Measurements from ENCODE around the gene INS.

The INS gene

GRCh38 chr11:2190657-2191471 is 29.9 kb upstream of the INS start:
- H3K4me3 ChIP-seq (ENCODE audit: low read depth in 1 of 2, low read length in 2 of 2): no peak overlapping the region
- no peak for DNase-seq
- H3K36me3 ChIP-seq (ENCODE audit: insufficient read depth, low read length): no peaks in the 10 kb centered on the region
- no peak overlapping the region for H3K4me2 ChIP-seq (ENCODE audit: insufficient read depth, low read length)
- no peak overlapping the region for H3K9ac ChIP-seq (ENCODE audit: low read depth, low read length)
- H3K4me1 ChIP-seq (ENCODE audit: insufficient read depth, low read length): no peaks in the 10 kb centered on the region
- no peaks in the 10 kb centered on the region for H3K79me2 ChIP-seq (ENCODE audit: insufficient read depth, low read length)
- H4K20me1 ChIP-seq (ENCODE audit: insufficient read depth, low read length): no peaks in the 10 kb centered on the region; the same call in 1 of the 2 replicates
- H2AFZ ChIP-seq (ENCODE audit: low read depth, low read length): no peak overlapping the region
- H3K9me3 ChIP-seq (ENCODE audit: insufficient read depth, low read length, severe bottlenecking): no peaks in the 10 kb centered on the region
- H3K27me3 ChIP-seq (ENCODE audit: insufficient read depth, low read length, poor library complexity): no peaks in the 10 kb centered on the region
- no peak for TF ChIP-seq EZH2 (IDR thresholded peaks at IDR 0.05; ENCODE audit: borderline replicate concordance, low read depth, low read length, severe bottlenecking)
- TF ChIP-seq CTCF (IDR thresholded peaks at IDR 0.05; ENCODE audit: borderline replicate concordance, extremely low read depth, low read length, poor library complexity, severe bottlenecking): no peak
- ATAC-seq (ENCODE audit: insufficient read depth, low read depth): no peak
- no peak overlapping the region for H3K27ac ChIP-seq (ENCODE audit: low read length)

GRCh38 chr11:2189938-2190656 is 29.1 kb upstream of the INS start:
- H3K27ac ChIP-seq (ENCODE audit: low read length): no peak overlapping the region
- ATAC-seq (ENCODE audit: insufficient read depth, low read depth) (no peak), DNase-seq (no peak)
- H3K4me1 ChIP-seq (ENCODE audit: insufficient read depth, low read length): no peaks in the 10 kb centered on the region
- H3K36me3 ChIP-seq (ENCODE audit: insufficient read depth, low read length): no peaks in the 10 kb centered on the region
- no peaks in the 10 kb centered on the region for H3K27me3 ChIP-seq (ENCODE audit: insufficient read depth, low read length, poor library complexity)
- H4K20me1 ChIP-seq (ENCODE audit: insufficient read depth, low read length): no peaks in the 10 kb centered on the region; the same call in 1 of the 2 replicates
- H2AFZ ChIP-seq (ENCODE audit: low read depth, low read length): no peak overlapping the region
- TF ChIP-seq EZH2 (IDR thresholded peaks at IDR 0.05; ENCODE audit: borderline replicate concordance, low read depth, low read length, severe bottlenecking) (no peak), CTCF (IDR thresholded peaks at IDR 0.05; ENCODE audit: borderline replicate concordance, extremely low read depth, low read length, poor library complexity, severe bottlenecking) (no peak)
- H3K4me2 ChIP-seq (ENCODE audit: insufficient read depth, low read length): no peak overlapping the region
- H3K79me2 ChIP-seq (ENCODE audit: insufficient read depth, low read length): no peaks in the 10 kb centered on the region
- H3K9ac ChIP-seq (ENCODE audit: low read depth, low read length): no peak overlapping the region
- H3K9me3 ChIP-seq (ENCODE audit: insufficient read depth, low read length, severe bottlenecking): no peaks in the 10 kb centered on the region
- no peak overlapping the region for H3K4me3 ChIP-seq (ENCODE audit: low read depth in 1 of 2, low read length in 2 of 2)

- Histone ChIP-seq H4K20me1 (ENCODE audit: insufficient read depth, low read length) (no peaks in the 10 kb centered on the region; the same call in 1 of the 2 replicates), H2AFZ (ENCODE audit: low read depth, low read length) (no peak overlapping the region), H3K36me3 (ENCODE audit: insufficient read depth, low read length) (no peaks in the 10 kb centered on the region), H3K79me2 (ENCODE audit: insufficient read depth, low read length) (no peaks in the 10 kb centered on the region), H3K9me3 (ENCODE audit: insufficient read depth, low read length, severe bottlenecking) (no peaks in the 10 kb centered on the region), H3K4me1 (ENCODE audit: insufficient read depth, low read length) (no peaks in the 10 kb centered on the region), H3K9ac (ENCODE audit: low read depth, low read length) (no peak overlapping the region), H3K4me2 (ENCODE audit: insufficient read depth, low read length) (no peak overlapping the region), H3K27ac (ENCODE audit: low read length) (no peak overlapping the region), H3K27me3 (ENCODE audit: insufficient read depth, low read length, poor library complexity) (no peaks in the 10 kb centered on the region), H3K4me3 (ENCODE audit: low read depth in 1 of 2, low read length in 2 of 2) (no peak overlapping the region)
- ATAC-seq (ENCODE audit: insufficient read depth, low read depth) (no peak), DNase-seq (no peak)
- TF ChIP-seq CTCF (IDR thresholded peaks at IDR 0.05; ENCODE audit: borderline replicate concordance, extremely low read depth, low read length, poor library complexity, severe bottlenecking): no peak
- TF ChIP-seq EZH2 (IDR thresholded peaks at IDR 0.05; ENCODE audit: borderline replicate concordance, low read depth, low read length, severe bottlenecking): no peak
Measured at GRCh38 chr11:2188745-2189144, 27.7 kb upstream of the INS start.

All from DND-41 (cell line).